Measurements from ENCODE around the gene CCDC197. TPM values are rescaled to one million over a fixed set of nuclear protein-coding genes. Genes with fewer than 3 reads are reported as not detected.

Gene CCDC197
- total RNA-seq, 1 experiment from 2014 or later: not detected

DNA sequence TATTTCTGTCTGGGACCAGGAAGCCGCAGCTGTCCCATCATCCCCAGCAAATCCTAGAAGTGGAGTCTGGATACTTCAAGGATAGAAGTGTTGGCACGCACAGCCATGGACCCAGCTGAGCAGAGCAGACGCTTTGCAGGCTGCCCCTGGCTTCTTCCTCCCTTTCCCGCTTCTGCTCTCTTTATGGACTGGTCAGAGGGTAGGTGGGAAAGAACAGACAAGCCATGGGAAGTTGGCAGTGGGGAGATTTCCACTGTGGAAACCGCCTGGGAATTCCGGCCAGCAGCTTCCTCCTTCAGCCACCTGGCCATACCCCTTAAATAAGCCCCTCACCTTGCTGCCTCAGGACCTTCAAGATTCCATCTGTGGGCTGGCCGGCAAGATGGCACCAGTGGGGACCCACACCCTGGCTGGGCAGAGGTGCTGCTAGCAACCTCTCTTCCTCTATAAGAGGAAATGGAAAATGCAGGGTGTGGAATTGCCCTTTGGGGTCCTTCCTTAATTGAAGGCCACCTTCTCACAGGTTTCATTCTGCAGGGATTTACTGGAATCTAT is 49.7 kb downstream of the CCDC197 start:
- Histone ChIP-seq H4K91ac (ENCODE audit: insufficient read length, low read depth, low read length) (no peak overlapping the region), H3T11ph (ENCODE audit: low read length) (no peak overlapping the region), H3K79me1 (ENCODE audit: insufficient read depth, low read depth, low read length, poor library complexity, severe bottlenecking) (no peaks in the 10 kb centered on the region), H3K79me2 (ENCODE audit: insufficient read depth, low read length) (no peaks in the 10 kb centered on the region), H4K20me1 (ENCODE audit: control insufficient read depth, insufficient read depth, insufficient read length) (no peaks in the 10 kb centered on the region), H3K56ac (ENCODE audit: insufficient read length, low read depth, low read length) (no peak overlapping the region), H3K27ac (ENCODE audit: insufficient read length, low read depth, low read length) (no peak overlapping the region), H2AK5ac (ENCODE audit: insufficient read length, low read length) (no peak overlapping the region), H3K18ac (ENCODE audit: insufficient read length, low read depth, low read length) (no peak overlapping the region), H3K4ac (ENCODE audit: low read depth, low read length) (no peak overlapping the region), H2AFZ (ENCODE audit: low read length) (no peak overlapping the region), H3K9ac (ENCODE audit: extremely low read depth, insufficient read length, low read length) (no peak overlapping the region), H2BK120ac (ENCODE audit: low read depth, low read length, poor library complexity, severe bottlenecking) (no peak overlapping the region), H2BK12ac (ENCODE audit: insufficient read length, low read depth, low read length) (no peak overlapping the region), H2BK5ac (ENCODE audit: insufficient read length, low read length) (no peak overlapping the region), H3K14ac (ENCODE audit: insufficient read depth, low read length) (no peak overlapping the region), H3K23me2 (ENCODE audit: insufficient read length, low read depth, low read length, poor library complexity, severe bottlenecking) (no peaks in the 10 kb centered on the region), H3K23ac (ENCODE audit: insufficient read length, low read depth, low read length) (no peak overlapping the region), H2BK15ac (ENCODE audit: low read depth, low read length) (no peak overlapping the region), H4K5ac (ENCODE audit: insufficient read length, low read depth, low read length) (no peak overlapping the region), H3K4me2 (ENCODE audit: insufficient read depth, insufficient read length, low read length) (no peak overlapping the region), H3K9me3 (ENCODE audit: control insufficient read depth, low read depth, low read length) (no peaks in the 10 kb centered on the region), H3K27me3 (ENCODE audit: insufficient read depth, low read length) (no peaks in the 10 kb centered on the region), H3K4me1 (ENCODE audit: insufficient read depth, low read length) (no peaks in the 10 kb centered on the region), H2BK20ac (ENCODE audit: low read depth, low read length, poor library complexity, severe bottlenecking) (no peak overlapping the region), H4K8ac (replicated peaks; ENCODE audit: insufficient read length, low read depth, low read length) (no peak overlapping the region)
- no CpG with 5 or more reads among the region's 7 CpGs for WGBS (ENCODE audit: extremely low coverage, insufficient read length, low lambda C conversion rate)
- no peak for TF ChIP-seq CTCF (conservative IDR thresholded peaks at IDR 0.05)
- Mint-ChIP-seq H3K27ac (no peak overlapping the region), H3K4me1 (peaks cover 4 to 5% of the 10 kb centered on the region in 2 experiments; a peak in 3 of 4 replicates), H3K9me3 (no peaks in the 10 kb centered on the region), H3K27me3 (ENCODE audit: low read depth) (no peaks in the 10 kb centered on the region), H3K36me3 (ENCODE audit: insufficient read depth in 1 of 3, low read depth in 3 of 3) (peaks cover 13 to 66% (median 51%) of the 10 kb centered on the region in 3 experiments; a peak in 6 of 7 replicates), H3K4me3 (no peak overlapping the region)
- peak; percentile 10 for DNase-seq

Measured in H9 (cell line).